GM21825 (cell line): Measurements from ENCODE around the gene TRDN.
A peak's percentile ranks its signal among the peaks of the same experiment; 100 is the strongest.

Source experiments
- ATAC-seq: cut with Tn5 transposase; IDR thresholded peaks from one replicate; pipeline ENCODE4 v1.9.1; 2021; ENCODE audit warnings: mild to moderate bottlenecking, moderate library complexity; ENCODE audit not compliant: unreplicated experiment

TRDN gene, protein sequence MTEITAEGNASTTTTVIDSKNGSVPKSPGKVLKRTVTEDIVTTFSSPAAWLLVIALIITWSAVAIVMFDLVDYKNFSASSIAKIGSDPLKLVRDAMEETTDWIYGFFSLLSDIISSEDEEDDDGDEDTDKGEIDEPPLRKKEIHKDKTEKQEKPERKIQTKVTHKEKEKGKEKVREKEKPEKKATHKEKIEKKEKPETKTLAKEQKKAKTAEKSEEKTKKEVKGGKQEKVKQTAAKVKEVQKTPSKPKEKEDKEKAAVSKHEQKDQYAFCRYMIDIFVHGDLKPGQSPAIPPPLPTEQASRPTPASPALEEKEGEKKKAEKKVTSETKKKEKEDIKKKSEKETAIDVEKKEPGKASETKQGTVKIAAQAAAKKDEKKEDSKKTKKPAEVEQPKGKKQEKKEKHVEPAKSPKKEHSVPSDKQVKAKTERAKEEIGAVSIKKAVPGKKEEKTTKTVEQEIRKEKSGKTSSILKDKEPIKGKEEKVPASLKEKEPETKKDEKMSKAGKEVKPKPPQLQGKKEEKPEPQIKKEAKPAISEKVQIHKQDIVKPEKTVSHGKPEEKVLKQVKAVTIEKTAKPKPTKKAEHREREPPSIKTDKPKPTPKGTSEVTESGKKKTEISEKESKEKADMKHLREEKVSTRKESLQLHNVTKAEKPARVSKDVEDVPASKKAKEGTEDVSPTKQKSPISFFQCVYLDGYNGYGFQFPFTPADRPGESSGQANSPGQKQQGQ

DNA sequence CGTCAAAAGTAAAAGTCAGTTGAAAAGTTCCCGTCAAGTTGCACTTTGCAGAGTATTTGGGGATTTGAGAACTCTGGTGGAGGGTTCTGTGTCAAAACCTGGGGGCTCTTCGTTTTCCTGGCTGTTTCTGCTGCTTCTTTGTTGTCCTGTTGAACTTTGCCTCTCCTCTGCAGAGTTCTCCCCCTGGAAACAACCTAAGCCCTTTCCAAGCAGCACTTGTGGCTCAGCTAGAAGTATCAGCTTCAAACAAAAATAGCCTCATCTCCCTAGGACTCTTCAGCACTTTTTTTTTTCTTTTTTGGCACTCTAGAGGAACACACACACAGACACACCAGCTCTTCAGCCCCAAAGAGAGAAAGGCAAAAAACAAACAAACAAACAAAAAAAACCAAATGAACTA is at the start of gene TRDN:
Gene TRDN (minus strand): TSS at position 169 of the 400 bp plus-strand sequence. CDS start 175 bp downstream, outside the sequence.
- no peak for ATAC-seq

DNA sequence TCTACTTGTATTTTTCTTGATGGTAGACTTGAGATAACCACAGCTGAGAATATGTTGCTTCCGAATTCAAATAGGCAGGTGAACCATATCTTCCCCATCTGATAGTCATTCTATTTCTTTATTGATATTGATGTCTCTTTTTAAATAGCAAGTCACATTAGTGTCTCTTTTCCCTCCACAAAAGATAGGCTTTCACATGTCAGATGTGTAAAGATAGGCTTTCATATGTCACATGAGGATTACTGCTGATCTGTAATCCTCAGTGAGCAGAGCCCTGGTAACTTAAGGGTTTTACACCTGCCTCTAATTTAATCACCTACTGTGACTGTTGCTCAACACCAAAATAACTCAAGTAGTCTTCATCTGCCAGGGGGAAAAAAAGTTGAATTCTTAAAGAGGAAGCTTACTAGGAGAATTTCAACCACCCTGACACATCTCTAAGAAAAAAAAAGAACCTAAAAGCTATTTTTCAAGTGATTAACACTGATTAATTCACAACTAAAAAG is 45.3 kb upstream of the TRDN start:
- no peak for ATAC-seq

DNA sequence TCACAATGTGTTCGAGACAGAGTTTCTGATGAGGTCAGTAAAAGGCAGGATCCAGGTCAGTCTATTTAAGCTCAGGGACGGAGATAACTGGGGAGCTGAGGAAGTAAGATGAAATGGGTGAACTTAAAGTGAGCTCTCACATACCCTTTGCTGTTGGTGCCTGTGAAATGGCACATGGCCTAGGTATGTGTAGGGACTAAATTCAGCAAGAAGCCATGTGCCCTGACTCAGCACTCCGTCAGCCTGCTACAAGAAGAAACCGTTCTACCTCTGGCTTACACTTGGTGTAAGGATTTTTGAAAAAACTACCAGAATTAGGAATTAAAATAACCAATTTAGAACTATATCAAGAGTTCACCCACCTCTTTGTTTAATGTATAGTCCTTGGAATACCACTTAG is 41.1 kb upstream of the TRDN start:
- ATAC-seq, result no peak

DNA sequence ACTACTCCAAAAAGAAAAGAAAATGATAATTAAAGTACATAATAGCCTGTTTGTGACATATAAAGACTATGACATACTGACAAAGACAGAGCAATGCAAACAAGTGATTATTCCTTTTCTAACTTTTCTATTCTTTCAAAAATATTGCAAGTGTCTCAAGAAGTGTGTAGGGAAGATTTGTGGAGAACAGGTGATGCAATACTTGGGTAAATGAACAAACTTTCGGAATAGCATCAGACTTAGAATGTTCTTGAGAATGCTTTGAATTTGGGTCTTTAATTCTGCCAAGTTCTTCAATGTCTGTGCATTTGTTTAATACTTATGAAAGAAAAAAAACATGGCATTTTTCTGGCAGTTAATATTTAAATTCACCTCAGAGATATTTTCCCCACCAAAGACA is 40.0 kb upstream of the TRDN start:
- ATAC-seq, result no peak

DNA sequence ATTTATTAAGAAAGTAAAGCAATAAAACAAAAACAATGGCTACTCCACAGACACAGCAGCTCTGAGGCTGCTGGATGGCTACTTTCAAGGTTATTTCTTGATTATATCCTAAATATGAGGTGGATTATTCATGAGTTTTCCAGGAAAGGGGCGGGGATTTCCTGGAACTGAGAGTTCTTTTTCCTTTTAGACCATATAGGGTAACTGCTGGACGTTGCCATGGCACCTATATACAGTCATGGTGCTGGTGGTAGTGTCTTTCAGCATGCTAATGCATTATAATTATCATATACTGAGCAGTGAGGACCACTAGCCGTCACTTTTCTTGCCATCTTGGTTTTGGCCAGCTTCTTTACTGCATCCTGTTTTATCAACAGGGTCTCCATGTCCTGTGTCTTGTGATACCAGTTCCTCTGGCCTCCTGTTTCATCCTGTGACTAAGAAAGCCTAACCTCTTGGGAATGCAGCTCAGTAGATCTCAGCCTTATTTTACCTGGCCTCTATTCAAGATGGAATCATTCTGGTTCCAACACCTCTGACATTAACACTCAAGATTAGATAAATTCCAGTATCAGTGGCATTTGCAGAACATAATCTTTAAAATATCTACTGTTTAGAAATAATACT is 32.3 kb upstream of the TRDN start:
- no peak for ATAC-seq

- no peak for ATAC-seq
Observed at GRCh38 chr6:123668063-123668462, 31.3 kb upstream of the TRDN start.

- no peak for ATAC-seq
Observed at GRCh38 chr6:123663436-123663835, 26.7 kb upstream of the TRDN start.

GRCh38 chr6:123662757-123663156 is 26.0 kb upstream of the TRDN start:
- no peak for ATAC-seq

DNA sequence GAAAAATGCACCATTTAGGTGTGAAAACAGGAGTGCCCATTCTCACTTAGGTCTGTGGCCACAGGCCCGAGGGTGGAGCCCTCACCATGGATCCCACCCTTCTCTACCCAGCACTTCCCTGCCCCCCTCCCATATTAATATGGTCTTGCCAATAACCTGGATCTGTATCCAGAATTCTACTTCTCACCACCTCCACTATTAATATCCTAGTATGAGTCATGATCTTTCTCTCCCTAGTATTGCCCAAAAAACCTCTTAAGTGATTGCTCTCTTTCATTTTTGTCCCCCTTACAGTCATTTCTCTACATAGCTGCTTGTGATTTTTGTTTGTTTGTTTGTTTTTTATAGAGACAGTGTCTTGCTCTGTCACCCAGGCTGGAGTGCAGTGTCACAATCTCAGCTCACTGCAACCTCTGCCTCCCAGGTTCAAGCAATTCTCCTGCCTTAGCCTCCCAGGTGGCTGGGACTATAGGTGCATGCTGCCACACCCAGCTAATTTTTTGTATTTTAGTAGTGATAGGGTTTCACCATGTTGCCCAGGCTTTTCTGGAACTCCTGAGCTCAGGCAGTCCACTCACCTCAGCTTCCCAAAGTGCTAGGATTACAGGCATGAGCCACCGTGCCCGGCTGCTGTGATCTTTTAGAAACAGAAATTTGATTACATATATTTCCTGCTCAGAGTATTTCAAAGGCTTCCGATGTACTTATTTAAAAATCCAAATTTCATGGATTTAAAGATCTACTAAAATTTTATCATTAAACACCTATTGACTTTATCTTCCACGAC is 24.5 kb upstream of the TRDN start:
- ATAC-seq, result no peak

GRCh38 chr6:123659960-123660748 is 23.4 kb upstream of the TRDN start:
- ATAC-seq, result no peak

GRCh38 chr6:123658848-123659247 is 22.1 kb upstream of the TRDN start:
- no peak for ATAC-seq

DNA sequence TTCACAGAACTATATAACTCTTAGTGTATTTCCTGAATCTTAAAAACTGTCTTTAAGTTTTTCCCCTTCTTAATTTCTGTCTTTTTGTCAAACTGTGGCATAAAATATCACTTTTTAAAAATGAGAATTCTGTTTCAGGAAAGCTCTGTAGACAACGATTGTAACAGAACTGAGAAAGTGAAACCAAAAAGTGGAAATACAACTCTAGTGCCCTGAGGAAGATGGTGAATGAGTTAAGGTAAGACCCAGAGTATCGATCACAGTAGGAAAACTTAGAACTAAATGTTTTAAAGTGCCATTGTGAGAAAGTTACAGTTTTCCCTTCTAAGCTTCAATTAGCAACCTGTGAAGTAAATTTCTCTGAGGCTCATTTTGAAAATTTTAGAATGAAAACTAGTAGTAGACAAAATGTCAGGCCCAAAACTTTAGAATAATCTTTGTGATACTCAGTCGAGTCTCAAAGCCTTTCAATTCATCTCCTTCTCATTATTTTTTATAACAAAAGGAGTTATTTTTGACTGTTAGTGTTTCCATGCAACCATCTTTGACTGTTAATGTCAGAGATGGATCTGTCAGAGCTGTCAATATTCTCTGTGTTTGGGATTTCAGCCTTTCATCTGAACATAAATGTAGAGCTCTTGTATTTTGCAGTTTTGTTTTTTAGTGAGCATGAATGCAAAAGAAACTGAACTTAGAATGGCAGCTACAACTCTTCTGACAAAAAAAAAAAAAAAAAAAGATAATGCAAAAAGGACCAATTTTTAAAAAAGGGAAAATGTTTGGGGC is 19.0 kb upstream of the TRDN start:
- ATAC-seq, result peak; percentile 85

- ATAC-seq, result no peak
Observed at GRCh38 chr6:123648723-123649122, 12.0 kb upstream of the TRDN start.

GRCh38 chr6:123648020-123648580 is 11.3 kb upstream of the TRDN start:
- ATAC-seq, result no peak

DNA sequence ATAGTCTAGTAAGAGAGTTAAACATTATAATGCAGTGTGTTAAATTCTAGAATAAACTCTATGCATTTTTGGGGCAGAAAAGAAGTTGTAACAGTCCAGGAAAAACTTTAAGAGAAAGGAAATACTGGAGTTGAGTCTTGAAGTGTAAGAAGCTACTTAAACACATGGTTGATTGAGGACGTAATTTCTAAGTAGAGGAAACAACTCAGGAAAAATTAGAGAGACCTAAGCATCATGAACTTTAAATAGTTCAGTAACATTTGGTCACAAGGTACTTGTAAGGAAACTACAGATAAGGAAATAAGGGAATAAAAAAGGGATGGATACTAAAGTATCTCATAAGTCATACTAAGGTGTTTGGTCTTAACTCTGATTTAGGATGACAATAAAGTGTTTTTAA is 4.7 kb upstream of the TRDN start:
- no peak for ATAC-seq

- ATAC-seq, result no peak
Observed at GRCh38 chr6:123640567-123641187, 3.9 kb upstream of the TRDN start.

DNA sequence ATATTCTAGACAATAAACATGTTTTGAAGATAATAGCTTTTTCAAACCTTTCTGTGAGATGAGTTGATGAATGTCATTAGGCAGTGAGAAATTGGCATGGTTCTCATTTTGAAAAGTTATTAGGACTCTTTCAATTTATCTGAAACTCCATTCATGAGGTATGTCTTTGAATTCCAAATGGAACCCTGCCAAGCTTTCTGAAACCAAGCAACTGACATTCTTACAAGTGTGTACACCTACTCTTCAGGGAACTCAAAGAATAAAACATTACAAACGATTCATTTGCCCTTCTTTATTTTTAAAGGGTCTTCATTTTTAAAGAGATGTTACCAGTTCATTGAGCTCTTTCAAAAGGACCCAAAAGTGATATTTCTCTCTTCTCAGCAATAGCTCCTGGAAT is 2.1 kb upstream of the TRDN start:
- no peak for ATAC-seq

DNA sequence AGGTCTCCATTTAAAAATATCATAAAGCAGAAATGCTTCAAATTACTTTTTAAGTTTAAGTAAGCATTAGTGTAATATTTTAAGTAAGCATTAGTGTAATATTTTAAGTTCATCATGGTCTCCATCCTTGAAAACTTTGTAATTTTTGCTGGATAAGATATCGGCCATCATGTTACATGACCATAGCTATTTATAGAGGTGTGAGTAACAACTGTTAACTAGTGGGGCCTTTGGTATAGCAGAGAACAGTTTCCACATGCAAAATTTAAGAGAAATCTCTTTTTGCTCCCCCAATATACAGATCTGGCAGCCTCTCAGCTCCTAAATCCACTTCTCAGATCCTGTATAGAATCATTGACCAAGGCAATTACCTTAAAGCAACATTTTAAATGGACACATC is 468 bp downstream of the TRDN start:
- ATAC-seq, result no peak

DNA sequence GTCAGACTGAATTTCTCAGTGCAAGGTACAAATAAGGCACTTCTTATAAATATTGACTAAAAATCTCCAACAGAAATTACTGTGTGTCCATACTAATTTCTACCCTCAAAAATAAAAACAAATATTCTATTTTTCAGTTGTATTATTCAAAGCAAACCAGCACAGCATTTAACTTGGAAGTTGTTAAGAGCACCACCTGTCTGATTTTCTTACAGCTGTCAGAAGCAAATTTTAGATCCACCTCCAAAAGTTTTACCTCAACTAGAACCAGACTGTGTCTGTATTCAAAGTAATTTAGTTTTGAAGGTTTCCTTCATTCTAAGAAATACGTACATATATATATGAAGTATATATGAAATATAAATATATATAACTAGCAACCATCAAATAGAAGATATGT is 1.2 kb downstream of the TRDN start:
- no peak for ATAC-seq
